ENCODE measurements around the gene EPDR1.

EPDR1 gene

DNA sequence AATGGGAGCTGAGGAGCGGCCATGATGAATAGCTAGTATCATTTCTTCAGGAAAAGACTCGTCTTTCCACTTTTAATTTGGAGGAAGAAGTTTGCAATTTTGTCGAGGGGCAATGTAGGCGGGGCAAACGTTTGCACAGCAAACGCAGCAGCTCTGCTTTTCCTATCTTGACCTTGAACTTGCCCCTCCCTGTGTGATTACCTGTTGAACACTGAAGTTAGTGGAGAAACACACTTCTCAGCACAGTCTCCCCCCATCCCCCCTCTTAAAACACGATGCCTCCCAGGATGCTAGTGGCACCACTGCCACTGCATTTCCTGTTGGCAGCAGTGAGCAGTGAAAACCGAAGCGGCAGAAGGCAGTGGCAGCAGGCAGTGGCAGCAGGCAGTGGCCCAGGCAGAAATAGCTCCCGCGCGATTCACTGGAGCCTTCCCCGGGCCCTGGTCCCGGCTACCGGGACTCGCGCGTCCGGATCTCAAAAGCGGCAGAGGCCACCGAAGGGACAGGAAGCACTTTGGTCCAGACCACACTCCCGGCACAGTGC lies at the start of gene EPDR1:
EPDR1 (plus strand) TSS at position 336 of the 544 bp plus-strand sequence. CDS start 300 bp downstream, outside the sequence.
- H3K4me3 ChIP-seq (ENCODE audit: low read depth in 1 of 2, low read length in 1 of 2), result peak within 1 kb of the TSS; percentile 29 to 51
- peaks cover 70% of the 10 kb centered on the region for H3K27me3 ChIP-seq
- no peaks in the 10 kb centered on the region for H3K36me3 ChIP-seq
- H3K27ac ChIP-seq, result no peak within 1 kb of the TSS
- no peak for TF ChIP-seq CTCF (IDR thresholded peaks at IDR 0.05)
- peaks cover 31 to 36% of the 10 kb centered on the region in 2 experiments for H3K4me1 ChIP-seq (ENCODE audit: control insufficient read depth in 1 of 2, insufficient read depth in 1 of 2, low read depth in 1 of 2, low read length in 1 of 2)
- no peaks in the 10 kb centered on the region for H3K9me3 ChIP-seq

DNA sequence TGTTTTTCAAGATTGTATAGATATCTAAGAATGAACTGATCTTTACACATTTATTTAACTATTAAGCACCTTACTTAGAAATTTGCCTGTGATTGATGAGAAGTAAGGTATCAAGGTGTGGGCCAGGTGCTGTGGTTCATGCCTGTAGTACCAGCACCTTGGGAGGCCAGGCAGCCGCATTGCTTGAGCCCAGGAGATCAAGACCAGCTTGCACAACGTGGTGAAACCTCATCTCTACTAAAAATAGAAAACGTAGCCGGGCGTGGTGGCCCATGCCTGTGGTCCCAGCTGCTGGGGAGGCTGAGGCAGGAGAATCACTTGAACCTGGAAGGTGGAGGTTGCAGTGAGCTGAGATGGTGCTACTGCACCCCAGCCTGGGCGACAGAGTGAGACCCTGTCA lies 38.4 kb upstream of the EPDR1 start:
- H3K27ac ChIP-seq, result no peak overlapping the region
- H3K27me3 ChIP-seq, result no peaks in the 10 kb centered on the region
- no peaks in the 10 kb centered on the region for H3K9me3 ChIP-seq
- H3K4me3 ChIP-seq (ENCODE audit: low read depth in 1 of 2, low read length in 1 of 2), result no peak overlapping the region
- H3K4me1 ChIP-seq (ENCODE audit: control insufficient read depth in 1 of 2, insufficient read depth in 1 of 2, low read depth in 1 of 2, low read length in 1 of 2), result no peaks in the 10 kb centered on the region
- TF ChIP-seq CTCF (IDR thresholded peaks at IDR 0.05), result no peak
- peaks cover 28% of the 10 kb centered on the region for H3K36me3 ChIP-seq

GRCh38 chr7:37893359-37893758 lies 27.1 kb upstream of the EPDR1 start:
- H3K4me3 ChIP-seq (ENCODE audit: low read depth in 1 of 2, low read length in 1 of 2), result no peak overlapping the region
- TF ChIP-seq CTCF (IDR thresholded peaks at IDR 0.05), result no peak
- no peak overlapping the region for H3K27ac ChIP-seq
- H3K4me1 ChIP-seq (ENCODE audit: control insufficient read depth in 1 of 2, insufficient read depth in 1 of 2, low read depth in 1 of 2, low read length in 1 of 2), result no peaks in the 10 kb centered on the region
- H3K36me3 ChIP-seq, result peaks cover 49% of the 10 kb centered on the region
- no peaks in the 10 kb centered on the region for H3K9me3 ChIP-seq
- no peaks in the 10 kb centered on the region for H3K27me3 ChIP-seq

DNA sequence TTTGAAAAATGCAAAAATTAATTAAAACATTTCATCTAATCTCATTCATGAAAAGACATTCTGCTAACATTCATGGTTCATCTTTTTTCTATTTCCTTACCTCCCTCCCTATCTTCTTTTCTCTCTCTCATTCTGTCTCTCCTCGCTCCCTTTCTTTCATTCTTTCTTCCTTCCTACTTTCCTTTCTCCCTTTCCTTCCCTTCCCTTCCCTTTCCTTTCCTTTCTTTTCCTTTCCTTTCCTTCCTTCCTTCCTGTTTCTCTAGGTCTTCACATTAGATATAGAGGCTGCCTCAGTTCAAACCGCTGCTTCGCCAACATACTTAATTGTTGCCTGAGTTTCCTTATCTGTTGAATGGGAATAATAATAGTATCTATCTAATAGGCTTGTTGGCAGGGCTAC lies 25.8 kb upstream of the EPDR1 start:
- no peak for TF ChIP-seq CTCF (IDR thresholded peaks at IDR 0.05)
- H3K4me1 ChIP-seq (ENCODE audit: control insufficient read depth in 1 of 2, insufficient read depth in 1 of 2, low read depth in 1 of 2, low read length in 1 of 2), result no peaks in the 10 kb centered on the region
- peaks cover 50% of the 10 kb centered on the region for H3K36me3 ChIP-seq
- no peak overlapping the region for H3K4me3 ChIP-seq (ENCODE audit: low read depth in 1 of 2, low read length in 1 of 2)
- H3K9me3 ChIP-seq, result no peaks in the 10 kb centered on the region
- H3K27me3 ChIP-seq, result no peaks in the 10 kb centered on the region
- no peak overlapping the region for H3K27ac ChIP-seq

DNA sequence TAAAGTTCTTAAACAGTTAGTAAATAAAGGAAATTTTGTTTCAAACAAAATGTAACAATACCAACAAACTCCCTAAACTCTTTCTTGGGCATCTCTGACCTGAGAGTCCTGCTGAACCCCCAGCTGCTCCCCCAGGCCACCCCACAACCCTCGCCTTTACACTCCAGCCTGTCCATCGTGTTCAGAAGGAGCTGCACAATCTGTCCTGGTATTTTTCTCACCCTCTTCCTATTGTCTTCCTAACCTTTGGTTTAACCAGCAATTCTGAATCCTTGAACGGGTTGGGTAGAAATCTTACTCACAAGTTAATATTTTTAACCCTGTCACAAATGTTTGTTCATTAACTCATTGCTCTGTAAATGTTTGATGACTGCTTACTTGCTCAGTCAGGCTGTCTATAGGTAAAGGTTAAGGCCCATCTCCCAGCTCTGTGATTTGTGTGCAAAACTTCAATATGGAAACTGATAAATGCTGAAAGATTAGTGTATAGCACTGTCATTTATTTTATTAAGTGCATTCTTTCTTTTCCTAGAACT lies 20.7 kb upstream of the EPDR1 start:
- no peak for TF ChIP-seq CTCF (IDR thresholded peaks at IDR 0.05)
- Histone ChIP-seq H3K4me3 (ENCODE audit: low read depth in 1 of 2, low read length in 1 of 2) (no peak overlapping the region), H3K36me3 (peaks cover 50% of the 10 kb centered on the region)

More for the DNA sequence above, 20.7 kb upstream of the EPDR1 start:
- Histone ChIP-seq H3K27me3 (no peaks in the 10 kb centered on the region), H3K27ac (no peak overlapping the region), H3K9me3 (no peaks in the 10 kb centered on the region), H3K4me1 (ENCODE audit: control insufficient read depth in 1 of 2, insufficient read depth in 1 of 2, low read depth in 1 of 2, low read length in 1 of 2) (no peaks in the 10 kb centered on the region)

Measured in neutrophil (primary cell).